Activated CD8-positive, alpha-beta memory T cell treated with anti-CD3 and anti-CD28 coated beads for 24 hours (primary cell): ENCODE results near the gene CASK.

Source experiments
- DNase-seq: peaks from one replicate; pipeline ENCODE4 v3.0.0-alpha.2; 2020

Gene CASK

DNA sequence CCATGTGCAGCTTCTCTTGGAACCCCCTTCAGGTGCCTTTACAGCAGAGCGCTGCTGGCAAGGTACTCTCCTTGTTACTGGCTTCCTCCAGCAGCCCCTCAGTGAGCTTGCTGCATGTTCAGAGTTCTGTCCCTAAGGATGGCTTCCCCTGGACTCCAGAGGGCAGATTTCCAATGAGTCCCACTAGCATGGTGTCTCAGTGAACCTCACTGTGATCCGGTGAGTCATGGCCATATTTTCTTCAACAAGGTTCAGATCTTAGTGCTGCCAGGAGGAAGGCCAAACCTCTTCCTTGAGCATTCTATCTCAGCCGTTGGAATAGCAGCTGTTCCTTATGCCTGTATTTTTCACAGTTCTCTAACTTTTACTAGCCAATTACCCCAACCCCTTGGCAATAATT lies 98.8 kb downstream of the CASK start:
- DNase-seq = no peak

DNA sequence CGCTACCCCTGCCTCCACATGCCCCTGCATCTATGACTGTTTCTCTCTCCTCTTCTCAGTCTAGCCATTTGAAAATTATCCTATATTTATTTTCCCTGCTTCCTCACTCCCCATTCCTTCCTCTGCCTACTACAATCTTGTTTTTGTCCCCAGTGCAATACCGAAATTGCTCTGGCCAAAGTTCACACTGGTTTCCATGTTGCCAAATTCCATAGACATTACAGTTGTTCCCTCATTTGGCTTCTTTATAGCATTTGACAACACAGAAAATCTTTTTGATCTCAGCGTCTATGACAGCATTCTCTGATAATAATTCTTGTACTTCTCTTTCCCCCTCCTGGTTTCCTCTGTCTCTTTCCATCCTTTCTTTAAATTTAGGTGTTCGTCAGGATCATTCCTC lies 100.0 kb downstream of the CASK start:
- DNase-seq = no peak

DNA sequence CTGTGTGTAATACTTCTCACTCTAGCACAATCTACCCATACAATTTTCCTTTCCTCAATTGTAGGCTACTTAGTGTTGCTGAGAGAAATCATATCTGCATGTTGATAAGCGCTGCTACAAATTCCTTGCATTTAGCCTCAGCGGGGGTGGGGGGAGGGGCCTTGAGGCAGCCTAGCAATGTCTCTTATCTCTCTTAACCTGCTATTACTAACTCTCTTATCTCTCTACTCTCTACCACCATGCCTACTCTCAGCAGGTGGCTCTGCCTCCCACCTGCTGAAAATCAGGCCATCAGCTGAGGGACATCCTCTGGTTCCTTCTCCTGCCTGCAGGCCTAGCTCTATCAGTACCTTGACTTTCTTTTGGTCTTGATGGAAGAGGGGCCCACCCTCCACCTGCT lies 100.5 kb downstream of the CASK start:
- DNase-seq = no peak

DNA sequence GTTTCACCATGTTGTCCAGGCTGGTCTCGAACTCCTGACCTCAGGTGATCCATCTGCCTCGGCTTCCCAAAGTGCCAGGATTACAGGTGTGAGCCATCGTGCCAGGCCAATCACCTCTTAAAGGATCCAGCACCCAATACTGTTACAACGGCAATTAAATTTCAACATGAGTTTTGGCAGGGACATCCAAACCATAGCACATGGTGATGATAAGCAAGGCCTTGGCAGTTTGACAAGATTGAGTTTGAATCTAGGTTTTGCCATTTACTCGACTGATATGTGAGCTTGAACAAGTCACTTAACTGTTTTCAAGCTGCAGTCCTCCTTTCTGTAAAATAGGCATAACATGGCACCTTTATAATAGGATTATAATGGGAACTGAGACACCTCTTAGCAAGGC lies 115.3 kb downstream of the CASK start:
- no peak for DNase-seq

DNA sequence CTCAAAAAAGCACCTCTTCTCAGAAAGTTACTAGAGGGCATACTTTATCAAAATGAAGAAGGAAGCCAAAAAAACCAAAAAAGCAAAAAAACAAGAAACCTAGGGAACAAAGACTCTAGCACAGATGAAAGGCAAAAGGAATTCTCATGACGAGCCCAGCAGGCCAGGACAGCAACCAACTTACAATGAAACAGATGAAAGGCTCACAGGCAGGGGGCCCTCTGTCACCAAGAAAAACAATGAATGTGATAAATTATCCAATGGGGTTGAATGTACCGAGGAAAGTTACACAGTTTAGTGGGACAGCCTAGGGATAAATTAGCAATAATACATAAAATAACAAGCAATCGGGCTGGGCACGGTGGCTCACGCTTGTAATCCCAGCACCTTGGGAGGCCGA lies 120.4 kb downstream of the CASK start:
- no peak for DNase-seq

DNA sequence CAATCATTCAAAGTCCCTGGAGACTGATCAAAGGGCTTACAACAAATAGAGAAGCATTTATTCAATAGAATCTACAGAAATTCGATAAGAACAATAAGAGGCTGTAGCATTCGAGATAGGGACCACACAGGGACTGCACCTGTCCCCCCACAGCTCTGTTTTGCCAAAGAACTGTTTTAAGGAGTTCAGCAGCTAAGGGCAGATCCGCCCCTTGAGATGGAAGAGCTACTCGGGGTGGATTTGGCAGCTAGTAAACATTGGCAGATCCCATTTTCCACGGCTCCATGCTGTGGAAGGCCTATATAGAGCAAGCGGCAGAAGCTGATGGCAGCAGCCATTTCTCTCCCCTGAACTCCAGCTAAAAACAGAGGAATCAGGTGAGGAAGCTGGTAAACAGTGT lies 123.7 kb downstream of the CASK start:
- no peak for DNase-seq

DNA sequence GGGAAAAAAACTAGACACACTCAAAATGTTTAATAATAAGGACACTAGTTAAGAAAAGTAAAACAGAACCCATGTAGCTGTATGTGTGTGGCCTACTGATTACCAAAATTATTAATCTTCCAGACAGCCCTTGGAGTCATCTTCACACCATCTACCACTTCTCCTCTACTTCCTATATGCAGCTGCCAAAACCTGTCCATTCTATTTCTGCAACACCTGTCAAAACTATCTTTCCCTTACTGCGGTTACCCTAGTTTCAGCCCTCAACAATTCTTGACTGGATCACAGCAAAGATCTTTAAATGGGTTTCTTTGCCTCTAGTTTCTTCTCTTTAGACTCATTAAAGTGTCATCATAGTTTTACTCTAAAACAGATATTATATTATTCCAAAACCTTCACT lies 126.8 kb downstream of the CASK start:
- no peak for DNase-seq

DNA sequence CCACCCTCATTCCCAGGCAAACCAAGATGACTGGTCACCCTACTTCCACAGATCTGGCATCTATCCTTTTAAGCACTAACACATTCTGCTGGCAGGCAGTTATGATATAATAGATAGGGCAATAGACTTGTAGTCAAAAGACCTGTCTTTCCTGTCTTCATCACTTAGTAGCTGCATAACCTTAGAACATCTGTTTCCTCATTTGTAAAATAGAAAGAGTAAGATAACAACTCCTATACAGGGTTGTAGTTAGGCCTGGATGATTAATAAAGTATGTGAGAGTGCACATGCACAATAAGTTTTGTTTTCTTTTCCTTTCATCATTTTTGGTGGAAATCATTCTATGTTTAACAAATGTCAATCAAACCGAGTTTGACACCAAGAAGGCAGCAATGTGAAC lies 127.3 kb downstream of the CASK start:
- no peak for DNase-seq

DNA sequence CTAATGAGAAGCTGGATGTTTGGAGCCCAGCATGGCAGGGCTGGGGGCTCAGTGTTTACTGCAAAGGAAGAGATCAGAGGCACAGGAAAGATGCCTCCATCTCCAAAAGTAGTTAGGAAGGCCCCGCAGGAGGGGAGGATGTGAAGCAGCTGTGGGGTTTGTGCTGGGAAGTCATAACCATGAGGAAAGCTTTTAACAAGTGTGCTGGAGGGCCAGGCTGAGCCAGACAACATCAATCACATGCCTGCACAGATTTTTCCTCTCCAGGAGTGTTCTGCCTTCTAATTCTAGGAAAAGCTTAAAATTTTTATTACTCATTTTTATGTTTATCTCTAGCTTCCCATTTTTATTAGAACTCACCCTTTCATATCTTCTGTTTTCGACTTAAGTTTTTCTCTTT lies 134.0 kb downstream of the CASK start:
- DNase-seq = no peak

DNA sequence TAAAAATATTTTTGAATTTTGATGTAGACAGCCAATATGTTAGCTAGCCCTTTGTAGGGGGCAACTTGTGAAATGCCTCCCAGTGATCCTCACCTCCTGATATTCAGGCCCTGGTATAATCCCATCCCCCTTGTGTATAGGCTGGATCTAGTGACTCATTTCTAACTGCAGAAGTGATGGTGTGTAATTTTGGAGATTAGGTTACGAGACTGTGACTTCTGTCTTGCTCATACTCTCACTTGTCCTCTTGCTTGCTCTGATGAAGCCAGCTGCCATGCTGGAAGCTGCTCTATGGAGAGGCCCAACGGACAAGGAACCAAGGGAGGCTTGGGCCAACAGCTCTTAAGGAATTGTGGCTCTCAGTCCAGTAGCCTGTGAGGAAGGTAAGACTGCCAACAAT lies 137.7 kb downstream of the CASK start:
- DNase-seq = no peak

DNA sequence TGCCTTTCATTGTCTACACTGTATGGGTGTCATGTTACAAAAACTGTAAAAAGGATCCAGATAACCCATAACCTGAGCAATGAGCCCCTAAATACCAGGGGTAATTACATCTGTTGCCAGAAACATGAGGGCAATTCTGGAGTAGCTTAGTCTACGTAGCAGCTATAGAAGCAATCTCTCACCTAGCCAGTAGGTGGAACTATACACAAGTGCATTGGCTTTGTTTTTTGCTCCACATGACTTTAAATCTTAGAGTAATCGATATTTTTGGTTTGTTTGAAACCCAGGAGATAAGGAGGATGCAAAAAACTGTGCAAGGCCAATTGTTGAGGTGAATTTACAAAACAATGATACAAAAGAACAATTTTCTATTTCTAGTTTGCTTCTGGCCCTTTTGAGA lies 141.9 kb downstream of the CASK start:
- no peak for DNase-seq

DNA sequence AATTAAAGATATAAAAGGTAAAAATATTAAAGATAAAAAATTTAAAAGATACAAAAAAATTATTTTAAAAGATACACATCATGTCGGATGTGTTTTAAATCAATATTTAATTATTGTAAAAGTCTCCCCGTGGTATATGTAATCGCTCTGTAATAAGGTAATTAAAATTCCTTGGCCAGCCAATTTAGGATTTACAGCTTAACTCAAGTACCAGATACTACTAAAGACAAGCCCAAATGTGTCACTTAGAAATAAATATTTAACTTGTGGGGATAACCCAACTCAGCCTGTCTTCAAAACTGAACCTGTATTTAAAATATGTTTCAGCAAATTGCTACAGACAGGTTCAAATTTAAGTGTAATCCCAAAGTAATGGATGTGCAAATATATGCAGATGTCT lies 143.4 kb downstream of the CASK start:
- DNase-seq = no peak

DNA sequence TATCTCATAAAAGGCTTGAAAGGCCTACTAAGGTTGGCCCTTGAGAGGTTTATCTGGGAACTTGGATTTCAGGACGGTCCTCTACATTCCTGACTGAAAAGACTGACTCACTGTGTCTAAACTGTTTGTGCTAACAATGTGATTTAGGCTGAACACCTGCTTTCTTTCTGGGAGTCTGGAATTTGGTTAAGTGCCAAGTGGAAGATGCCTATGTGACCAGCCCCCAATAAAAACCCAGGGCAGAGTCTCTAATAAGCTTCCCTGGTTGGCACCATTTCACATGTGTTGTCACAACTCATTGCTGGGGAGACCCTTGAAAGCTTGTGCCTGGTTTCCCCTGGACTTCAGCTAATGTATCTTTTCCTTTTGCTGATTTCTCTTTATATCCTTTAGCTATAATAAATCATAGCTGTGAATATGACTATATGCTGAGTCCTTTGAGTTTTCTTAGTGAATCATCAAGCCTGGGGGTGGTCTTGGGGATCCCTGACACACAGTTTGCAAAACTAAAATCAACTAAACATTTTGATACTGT lies 144.3 kb downstream of the CASK start:
- no peak for DNase-seq

DNA sequence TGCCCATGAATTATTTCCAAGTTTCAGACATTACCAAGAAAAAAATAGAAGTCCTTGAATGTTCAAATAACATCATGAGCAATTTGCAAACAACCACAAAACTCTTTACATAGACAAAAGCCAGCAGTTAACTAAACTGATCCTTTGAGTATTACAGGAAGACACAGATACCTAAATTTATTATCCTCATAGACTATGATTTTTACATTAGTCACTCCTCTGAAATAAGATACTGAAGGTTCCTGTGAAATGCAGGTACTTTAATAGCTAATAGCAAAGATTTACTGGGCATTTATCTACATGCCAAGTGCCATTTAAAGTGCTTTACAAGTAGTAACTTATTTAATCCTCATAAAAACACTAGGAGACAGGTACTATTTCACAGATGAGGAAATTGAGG lies 161.7 kb downstream of the CASK start:
- DNase-seq = no peak

DNA sequence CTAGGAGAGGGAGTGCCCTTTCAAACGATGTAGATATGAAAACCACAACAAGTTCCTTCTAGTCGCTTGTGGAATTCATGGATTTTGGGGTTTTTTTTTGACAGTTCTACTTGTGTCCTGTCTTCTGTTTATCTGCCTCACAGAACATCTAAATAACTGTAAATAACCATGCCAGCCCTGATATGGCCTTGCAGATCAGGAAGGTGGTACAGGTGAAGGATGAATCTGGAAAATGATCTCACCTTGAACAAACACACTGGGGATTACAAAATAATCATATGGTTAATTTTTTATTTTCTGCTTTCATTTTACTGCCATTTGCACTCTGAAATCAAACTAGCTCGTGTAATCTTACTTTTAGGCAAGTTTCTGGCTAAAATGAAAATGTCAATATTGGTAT lies 162.2 kb downstream of the CASK start:
- DNase-seq = no peak

DNA sequence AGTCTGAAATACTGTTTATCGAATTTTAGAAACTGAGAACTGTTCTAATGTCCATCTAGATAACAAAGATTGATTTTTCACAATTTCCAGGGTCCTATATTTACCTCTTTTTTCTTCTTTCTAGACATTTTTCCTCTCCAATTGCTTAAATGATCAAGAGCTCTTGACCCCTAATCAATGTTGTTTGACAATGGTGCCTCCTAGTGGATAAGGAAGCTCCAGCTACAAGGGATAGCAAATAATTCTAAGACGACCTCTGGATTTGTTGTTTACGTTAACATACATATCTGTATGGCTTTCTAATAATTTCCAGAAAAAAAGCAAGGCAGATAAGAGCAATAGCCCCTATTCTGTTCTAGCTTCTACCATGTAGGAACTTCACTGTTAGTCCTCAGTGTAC lies 163.5 kb downstream of the CASK start:
- DNase-seq = no peak

DNA sequence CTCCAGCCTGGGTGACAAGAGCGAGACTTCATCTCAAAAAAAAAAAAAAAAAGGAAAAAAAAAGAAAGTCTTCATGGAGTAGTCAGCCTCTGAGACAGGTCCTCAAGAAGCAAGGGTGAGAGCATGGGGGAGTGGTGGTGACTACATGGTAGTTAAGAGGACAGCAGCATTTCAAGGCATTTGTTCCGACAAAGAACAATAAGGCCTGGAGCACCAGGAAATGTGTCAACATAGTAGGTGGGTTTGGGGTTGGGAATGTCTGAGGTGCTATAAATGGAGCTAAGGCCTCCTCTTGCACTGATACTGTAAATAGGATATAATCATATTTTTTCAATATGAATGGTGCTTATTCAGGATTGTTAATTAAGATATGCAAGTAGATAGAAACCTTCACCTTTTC lies 165.0 kb downstream of the CASK start:
- DNase-seq = no peak

DNA sequence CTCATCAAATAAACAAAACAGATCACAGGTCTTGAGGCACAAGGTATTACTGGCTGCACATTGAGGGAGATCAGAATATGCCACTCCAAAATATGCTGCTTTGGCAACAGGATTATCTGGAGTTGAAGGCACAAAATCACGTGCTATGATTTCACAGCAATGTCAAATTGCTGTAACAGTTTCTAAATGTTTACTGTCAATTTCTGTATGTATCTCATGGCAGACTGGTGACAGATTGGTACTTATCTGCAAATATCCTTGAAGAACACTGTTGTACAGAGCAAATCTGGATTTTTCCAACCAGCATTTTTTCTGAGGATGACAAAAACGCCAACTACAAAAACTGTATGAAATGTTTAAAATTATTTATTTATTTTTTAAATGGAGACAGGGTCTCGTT lies 172.6 kb downstream of the CASK start:
- no peak for DNase-seq

DNA sequence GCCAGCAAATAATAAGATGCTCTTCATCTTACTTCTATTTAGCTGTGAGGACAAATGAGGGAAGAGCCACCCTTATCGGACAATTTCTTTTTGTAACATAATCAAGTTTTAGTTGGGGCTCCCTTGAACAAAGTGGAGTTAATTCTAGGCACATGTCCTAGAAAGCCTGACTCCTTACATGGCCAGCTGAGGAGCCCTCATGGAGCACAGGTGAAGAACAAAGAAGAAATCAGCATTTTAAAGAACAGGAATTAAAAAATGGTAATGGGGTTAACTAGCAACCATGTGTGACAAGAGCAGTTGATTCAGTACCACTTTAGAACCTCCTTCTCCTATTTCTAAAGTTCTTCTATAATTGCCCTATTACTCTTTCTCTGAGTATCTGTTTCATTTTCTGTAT lies 183.5 kb downstream of the CASK start:
- DNase-seq = no peak

DNA sequence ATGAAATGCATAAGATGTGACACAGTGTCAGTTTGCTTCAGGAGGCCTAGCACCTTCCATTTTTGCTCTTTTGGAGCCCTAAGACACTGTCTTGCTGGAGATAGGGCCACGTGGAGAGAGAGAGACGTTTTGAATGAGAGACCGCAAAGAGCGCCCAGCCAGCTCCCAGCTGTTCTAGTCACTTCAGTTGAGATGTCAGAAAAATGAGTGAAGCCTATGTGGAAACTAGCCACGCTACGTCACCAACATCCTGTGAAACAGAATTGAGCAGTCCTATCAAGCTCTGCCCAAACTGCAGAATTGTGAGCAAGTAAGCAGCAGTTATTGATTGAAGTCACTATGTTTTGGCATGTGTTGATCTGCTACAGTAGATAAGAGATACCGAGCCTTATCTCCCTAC lies 186.3 kb downstream of the CASK start:
- DNase-seq = no peak

DNA sequence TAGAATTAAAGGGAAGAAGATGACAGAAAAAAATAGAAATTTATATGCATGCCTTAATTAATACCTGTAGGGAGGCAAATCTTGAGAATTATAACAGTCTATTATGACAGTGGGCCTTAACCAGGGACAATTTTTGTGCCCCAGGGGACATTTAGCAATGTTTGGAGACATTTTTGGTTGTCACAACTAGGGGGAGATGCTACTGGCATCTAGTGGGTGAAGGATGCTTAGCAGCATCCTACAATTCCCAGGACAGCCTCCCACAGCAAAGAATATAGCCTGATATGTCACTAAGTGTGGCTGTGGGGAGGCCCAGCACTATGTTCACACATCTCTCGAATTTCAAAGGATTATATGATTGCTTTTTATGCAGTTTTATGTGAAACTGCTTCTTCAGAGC lies 188.8 kb downstream of the CASK start:
- no peak for DNase-seq

DNA sequence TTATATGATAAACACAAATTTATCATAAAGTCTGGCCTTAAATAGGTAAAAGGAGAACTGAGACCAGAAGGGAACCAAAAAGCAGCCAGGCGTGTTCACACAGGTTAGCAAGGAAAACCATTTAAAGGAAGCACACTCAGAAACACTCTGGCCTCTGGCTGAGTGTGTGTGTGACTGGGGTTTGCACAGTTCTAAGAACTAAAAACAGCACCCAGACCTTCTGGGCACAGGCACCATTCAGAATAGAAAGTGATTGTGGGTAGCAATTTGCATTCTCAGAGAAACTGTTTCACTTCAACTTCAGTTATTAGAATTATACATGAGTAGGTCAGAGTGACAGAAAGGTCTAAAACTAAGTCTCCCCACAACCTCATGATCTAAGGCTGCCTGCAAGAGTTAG lies 189.4 kb downstream of the CASK start:
- DNase-seq = no peak

DNA sequence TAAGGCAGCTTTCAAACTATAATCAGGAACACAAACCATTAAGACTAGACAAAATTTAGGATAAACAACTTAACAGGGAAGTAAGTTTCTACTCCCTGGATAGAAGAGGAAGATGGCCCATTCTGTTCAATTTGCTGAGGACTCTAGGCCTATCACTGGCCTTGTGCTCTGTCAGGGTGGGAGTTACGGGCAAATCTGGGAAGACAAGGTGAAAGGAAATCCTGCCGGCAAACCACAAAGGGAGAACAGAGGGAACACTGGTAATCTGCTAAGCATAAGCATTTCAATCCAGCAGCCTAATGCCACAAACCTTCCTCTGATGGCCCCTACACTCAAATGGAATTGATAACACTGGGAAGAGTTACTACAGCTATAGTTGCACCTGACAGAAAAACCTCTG lies 191.1 kb downstream of the CASK start:
- no peak for DNase-seq

DNA sequence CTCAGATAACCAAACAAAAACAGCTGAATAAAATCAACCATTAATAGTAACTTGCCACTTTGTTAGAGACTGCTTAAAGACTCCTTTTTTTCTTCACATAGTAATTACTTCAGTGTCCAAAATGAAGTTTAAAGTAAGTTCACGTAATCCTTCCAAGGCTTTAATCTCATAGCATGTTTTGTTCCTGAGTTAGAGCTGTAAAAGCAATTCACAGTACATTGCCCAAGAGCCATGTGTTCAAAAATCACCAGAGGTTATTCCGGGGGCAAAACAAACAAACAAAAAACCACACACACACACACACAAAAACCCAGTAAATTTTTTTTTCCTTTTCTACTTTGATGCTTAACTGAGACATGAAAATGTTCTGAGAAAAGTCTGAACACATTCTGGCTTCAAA lies 193.3 kb downstream of the CASK start:
- DNase-seq = no peak

DNA sequence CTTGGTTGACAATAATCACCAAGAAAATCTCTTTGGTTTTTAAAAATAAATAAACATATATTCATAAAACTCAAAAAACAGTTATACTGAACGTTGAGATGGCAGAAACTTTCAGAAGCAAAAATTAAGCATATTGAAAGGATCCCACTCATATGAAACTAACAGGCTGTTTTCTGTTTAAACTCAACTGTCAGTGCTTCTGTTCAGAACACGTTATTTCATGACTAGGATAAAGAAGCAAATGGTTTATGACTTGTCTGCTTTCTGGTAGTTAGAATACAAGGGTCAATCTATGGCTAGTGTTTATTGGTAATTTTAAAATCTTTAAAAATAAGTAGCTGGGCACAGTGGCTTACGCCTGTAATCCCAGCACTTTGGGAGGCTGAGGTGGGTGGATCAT lies 195.2 kb downstream of the CASK start:
- DNase-seq = no peak

DNA sequence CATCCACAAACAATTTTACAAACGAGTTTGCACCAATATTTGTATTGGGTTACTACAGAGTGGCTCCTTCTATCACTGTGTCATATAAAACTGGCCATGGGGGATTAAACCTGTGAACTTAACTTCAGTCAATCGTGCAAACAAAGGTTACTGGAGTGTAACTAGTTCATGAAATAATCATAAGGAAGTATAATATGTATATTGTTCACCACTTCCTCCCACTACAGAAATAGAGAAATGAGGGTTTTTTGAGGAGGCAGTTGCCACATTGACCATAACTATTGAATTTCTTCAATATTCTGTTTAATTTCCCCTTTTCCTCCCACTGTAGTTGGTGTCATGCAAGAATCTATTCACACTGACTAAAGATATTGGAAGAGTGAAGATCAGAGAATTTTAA lies 199.5 kb downstream of the CASK start, which contains the start of gene GPR82:
GPR82 (plus strand) TSS at position 356 of the 400 bp plus-strand sequence. CDS start 2,846 bp downstream, outside the sequence.
- DNase-seq = no peak
